ENCODE data around the gene YPEL2. TPM values are rescaled to one million over a fixed set of nuclear protein-coding genes. Genes with fewer than 3 reads are reported as not detected.

Gene YPEL2
- total RNA-seq, 1 experiment from 2014 or later = 2.2 TPM

GRCh38 chr17:59437791-59438281, 106.4 kb downstream of the YPEL2 start:
- Mint-ChIP-seq H3K4me1 (peaks cover 3% of the 10 kb centered on the region), H3K9me3 (no peaks in the 10 kb centered on the region; the same call in 1 of the 2 replicates), H3K27ac (no peak overlapping the region), H3K4me3 (no peak overlapping the region), H3K27me3 (ENCODE audit: low read depth) (no peaks in the 10 kb centered on the region; the same call in 1 of the 2 replicates), H3K36me3 (no peaks in the 10 kb centered on the region)
- ATAC-seq (no peak), DNase-seq (ENCODE audit: low spot score) (no peak)
- TF ChIP-seq FOXP1 (CRISPR knock-in tag; IDR thresholded peaks at IDR 0.05; ENCODE audit: borderline replicate concordance) = no peak
- TF ChIP-seq TCF7 (CRISPR knock-in tag; IDR thresholded peaks at IDR 0.05; ENCODE audit: low read depth) = no peak
- no peak for TF ChIP-seq AR (CRISPR knock-in tag; IDR thresholded peaks at IDR 0.05)
- ChIA-PET CTCF (interaction anchor here (2.0 to 5.7 kb wide), 3 partner anchors 10 to 127 kb away, joined by 4 to 53 read pairs (median 13); no protein-coding TSS in a partner anchor), POLR2A (no interaction called here)

GRCh38 chr17:59439262-59439661, 107.8 kb downstream of the YPEL2 start:
- DNase-seq (ENCODE audit: low spot score) (no peak), ATAC-seq (no peak)
- H3K27ac Mint-ChIP-seq = no peak overlapping the region
- no peak overlapping the region for H3K4me3 Mint-ChIP-seq
- no peaks in the 10 kb centered on the region; the same call in 1 of the 2 replicates for H3K9me3 Mint-ChIP-seq
- TF ChIP-seq FOXP4 (CRISPR knock-in tag; IDR thresholded peaks at IDR 0.05) (no peak), ZNF121 (CRISPR knock-in tag; IDR thresholded peaks at IDR 0.05) (no peak), EMX1 (CRISPR knock-in tag; IDR thresholded peaks at IDR 0.05) (no peak), STAT6 (CRISPR knock-in tag; conservative IDR thresholded peaks at IDR 0.05; ENCODE audit: low read depth) (no peak), MXD4 (CRISPR knock-in tag; IDR thresholded peaks at IDR 0.05; ENCODE audit: borderline replicate concordance) (no peak), TCF7 (CRISPR knock-in tag; IDR thresholded peaks at IDR 0.05; ENCODE audit: low read depth) (no peak), RORB (CRISPR knock-in tag; IDR thresholded peaks at IDR 0.05) (no peak), ZNF219 (CRISPR knock-in tag; IDR thresholded peaks at IDR 0.05; ENCODE audit: borderline replicate concordance) (no peak), ATF1 (CRISPR knock-in tag; IDR thresholded peaks at IDR 0.05) (no peak), ZNF416 (CRISPR knock-in tag; IDR thresholded peaks at IDR 0.05) (no peak), ZNF281 (CRISPR knock-in tag; IDR thresholded peaks at IDR 0.05) (no peak), ZNF138 (CRISPR knock-in tag; conservative IDR thresholded peaks at IDR 0.05) (no peak), TEAD4 (CRISPR knock-in tag; IDR thresholded peaks at IDR 0.05) (no peak), ZNF532 (CRISPR knock-in tag; IDR thresholded peaks at IDR 0.05; ENCODE audit: borderline replicate concordance) (no peak), FOXK1 (CRISPR knock-in tag; IDR thresholded peaks at IDR 0.05) (no peak), ETV6 (CRISPR knock-in tag; IDR thresholded peaks at IDR 0.05) (no peak)
- no peaks in the 10 kb centered on the region; the same call in 1 of the 2 replicates for H3K27me3 Mint-ChIP-seq (ENCODE audit: low read depth)
- CTCF ChIA-PET = interaction anchor here (0.7 to 5.7 kb wide), 5 partner anchors 12 to 599 kb away, joined by 3 to 53 read pairs (median 10); no protein-coding TSS in a partner anchor
- no peaks in the 10 kb centered on the region for H3K36me3 Mint-ChIP-seq
- H3K4me1 Mint-ChIP-seq = peaks cover 3% of the 10 kb centered on the region
- POLR2A ChIA-PET = interaction anchor here (0.6 kb wide), 1 partner anchor 110 kb away, joined by 3 read pairs; no protein-coding TSS in a partner anchor

Data from WTC11 (cell line).